Astrocyte (in vitro differentiated cells and primary cell): Measurements from ENCODE around the gene LRP1B. TPM values are rescaled to one million over a fixed set of nuclear protein-coding genes. Genes with fewer than 3 reads are reported as not detected.

Experiments used
- DNase-seq: peaks from one replicate; pipeline ENCODE4 v3.0.0-alpha.2; 2010; ENCODE audit warnings: low read depth
- FAIRE-seq: peaks from 2 replicates; lab custom pipeline; 2011; peaks lifted over from hg19 to GRCh38; lab: Jason Lieb, UNC
- H2AFZ ChIP-seq: 2 replicates; pipeline ENCODE4 v1.6.0; 2012; ENCODE audit warnings: low read depth, low read length, inconsistent platforms
- H3K27ac ChIP-seq: 2 replicates; pipeline ENCODE4 v1.5.1; 2011; ENCODE audit warnings: low read depth, low read length, inconsistent platforms
- H3K27me3 ChIP-seq: 2 replicates; pipeline ENCODE4 v1.6.0; 2011; ENCODE audit warnings: low read length, inconsistent platforms; ENCODE audit not compliant: insufficient read depth
- H3K36me3 ChIP-seq: 2 replicates; pipeline ENCODE4 v1.5.1; 2011; ENCODE audit warnings: low read length, inconsistent platforms; ENCODE audit not compliant: insufficient read depth
- H3K4me1 ChIP-seq: 2 replicates; pipeline ENCODE4 v1.5.1; 2011; ENCODE audit warnings: low read length, inconsistent platforms; ENCODE audit not compliant: insufficient read depth
- H3K4me2 ChIP-seq: 2 replicates; pipeline ENCODE4 v1.6.0; 2012; ENCODE audit warnings: low read length, inconsistent platforms
- H3K4me3 ChIP-seq: 2 replicates; pipeline ENCODE4 v1.5.1; 2011; ENCODE audit warnings: low read depth, mild to moderate bottlenecking, low read length, inconsistent platforms; ENCODE audit not compliant: insufficient read depth
- H3K79me2 ChIP-seq: 2 replicates; pipeline ENCODE4 v1.6.0; 2012; ENCODE audit warnings: mild to moderate bottlenecking, low read length, inconsistent platforms; ENCODE audit not compliant: insufficient read depth
- H3K9ac ChIP-seq: 2 replicates; pipeline ENCODE4 v1.6.0; 2012; ENCODE audit warnings: mild to moderate bottlenecking, low read length, inconsistent platforms
- H3K9me3 ChIP-seq: 2 replicates; pipeline ENCODE4 v1.5.1; 2012; ENCODE audit warnings: low read depth, mild to moderate bottlenecking, low read length, inconsistent platforms; ENCODE audit not compliant: insufficient read depth
- H4K20me1 ChIP-seq: 2 replicates; pipeline ENCODE4 v1.6.0; 2012; ENCODE audit warnings: low read length, inconsistent platforms; ENCODE audit not compliant: insufficient read depth
- H3K27ac Mint-ChIP-seq: one replicate; pipeline ENCODE4 v1.8.0; 2021; ENCODE audit warnings: mild to moderate bottlenecking, mixed read lengths; ENCODE audit not compliant: unreplicated experiment
- H3K27me3 Mint-ChIP-seq: one replicate; pipeline ENCODE4 v1.8.0; 2021; ENCODE audit warnings: low read depth, mixed read lengths; ENCODE audit not compliant: unreplicated experiment
- H3K36me3 Mint-ChIP-seq: one replicate; pipeline ENCODE4 v1.8.0; 2021; ENCODE audit warnings: low read depth, mixed read lengths; ENCODE audit not compliant: unreplicated experiment
- H3K4me1 Mint-ChIP-seq: one replicate; pipeline ENCODE4 v1.8.0; 2021; ENCODE audit warnings: low read depth, mixed read lengths; ENCODE audit not compliant: unreplicated experiment
- H3K4me3 Mint-ChIP-seq: one replicate; pipeline ENCODE4 v1.8.0; 2021; ENCODE audit warnings: mild to moderate bottlenecking, moderate library complexity, mixed read lengths; ENCODE audit not compliant: unreplicated experiment
- H3K9me3 Mint-ChIP-seq: one replicate; pipeline ENCODE4 v1.8.0; 2021; ENCODE audit warnings: mild to moderate bottlenecking, mixed read lengths; ENCODE audit not compliant: unreplicated experiment
- CTCF ChIP-seq: IDR thresholded peaks from 2 replicates; pipeline ENCODE4 v1.5.1; 2011; ENCODE audit warnings: low read depth, mild to moderate bottlenecking, inconsistent platforms, low read length, moderate library complexity; ENCODE audit not compliant: insufficient read depth
- EZH2 ChIP-seq: IDR thresholded peaks from 2 replicates; pipeline ENCODE4 v1.6.1; 2012; ENCODE audit warnings: mild to moderate bottlenecking, low read length, inconsistent platforms; ENCODE audit not compliant: insufficient read depth
- total RNA-seq: library from RNA; stranded (reverse); gene quantifications from 2 replicates; pipeline ENCODE4 v1.2.1, GENCODE V29; 2021

The LRP1B gene
- total RNA-seq, 1 donor from 2014 or later = 1.5 TPM

- no peak for TF ChIP-seq CTCF
- TF ChIP-seq EZH2 = no peak
- Mint-ChIP-seq H3K27ac (no peak overlapping the region), H3K4me1 (no peaks in the 10 kb centered on the region), H3K36me3 (no peaks in the 10 kb centered on the region), H3K9me3 (no peaks in the 10 kb centered on the region), H3K27me3 (no peaks in the 10 kb centered on the region), H3K4me3 (no peak overlapping the region)
- no peak for DNase-seq
- H4K20me1 ChIP-seq = no peaks in the 10 kb centered on the region
- no peak overlapping the region for H3K9ac ChIP-seq
- H2AFZ ChIP-seq = no peak overlapping the region
- no peak overlapping the region for H3K27ac ChIP-seq
- no peak overlapping the region for H3K4me2 ChIP-seq
- no peaks in the 10 kb centered on the region for H3K4me1 ChIP-seq
- no peaks in the 10 kb centered on the region for H3K27me3 ChIP-seq
- H3K4me3 ChIP-seq = no peak overlapping the region
- H3K9me3 ChIP-seq = no peaks in the 10 kb centered on the region
- H3K79me2 ChIP-seq = no peaks in the 10 kb centered on the region
- no peak for FAIRE-seq
- H3K36me3 ChIP-seq = no peaks in the 10 kb centered on the region
These were observed 1944.5 kb downstream of the LRP1B start for GRCh38 chr2:140186313-140186712.

DNA sequence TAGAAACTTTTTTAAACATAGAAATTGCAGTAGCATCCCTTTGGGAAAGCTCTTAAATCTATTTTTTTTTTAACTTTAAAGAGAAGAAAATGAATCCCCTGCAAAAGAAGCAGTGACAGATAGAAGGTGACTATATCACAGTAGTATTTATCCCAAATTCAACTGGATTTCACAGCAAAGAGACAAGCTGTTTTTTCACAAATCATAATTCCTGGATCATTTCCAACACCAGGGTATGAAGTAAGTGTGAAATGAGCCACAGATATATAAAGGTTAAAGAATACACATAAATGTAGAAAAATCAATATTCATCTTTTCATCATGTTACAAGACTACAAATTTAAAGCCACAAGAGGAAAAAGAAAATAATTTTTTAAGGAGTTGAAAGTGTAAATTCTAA lies 1945.7 kb downstream of the LRP1B start:
- Mint-ChIP-seq H3K4me1 (no peaks in the 10 kb centered on the region), H3K4me3 (no peak overlapping the region), H3K9me3 (no peaks in the 10 kb centered on the region), H3K27me3 (no peaks in the 10 kb centered on the region), H3K36me3 (no peaks in the 10 kb centered on the region), H3K27ac (no peak overlapping the region)
- no peak overlapping the region for H3K9ac ChIP-seq
- H3K9me3 ChIP-seq = no peaks in the 10 kb centered on the region
- H3K4me3 ChIP-seq = no peak overlapping the region
- no peaks in the 10 kb centered on the region for H3K4me1 ChIP-seq
- H4K20me1 ChIP-seq = no peaks in the 10 kb centered on the region
- no peaks in the 10 kb centered on the region for H3K36me3 ChIP-seq
- DNase-seq (no peak), FAIRE-seq (no peak)
- H3K79me2 ChIP-seq = no peaks in the 10 kb centered on the region
- TF ChIP-seq CTCF = no peak
- no peak for TF ChIP-seq EZH2
- no peak overlapping the region for H2AFZ ChIP-seq
- H3K27me3 ChIP-seq = no peaks in the 10 kb centered on the region
- no peak overlapping the region for H3K27ac ChIP-seq
- H3K4me2 ChIP-seq = no peak overlapping the region

DNA sequence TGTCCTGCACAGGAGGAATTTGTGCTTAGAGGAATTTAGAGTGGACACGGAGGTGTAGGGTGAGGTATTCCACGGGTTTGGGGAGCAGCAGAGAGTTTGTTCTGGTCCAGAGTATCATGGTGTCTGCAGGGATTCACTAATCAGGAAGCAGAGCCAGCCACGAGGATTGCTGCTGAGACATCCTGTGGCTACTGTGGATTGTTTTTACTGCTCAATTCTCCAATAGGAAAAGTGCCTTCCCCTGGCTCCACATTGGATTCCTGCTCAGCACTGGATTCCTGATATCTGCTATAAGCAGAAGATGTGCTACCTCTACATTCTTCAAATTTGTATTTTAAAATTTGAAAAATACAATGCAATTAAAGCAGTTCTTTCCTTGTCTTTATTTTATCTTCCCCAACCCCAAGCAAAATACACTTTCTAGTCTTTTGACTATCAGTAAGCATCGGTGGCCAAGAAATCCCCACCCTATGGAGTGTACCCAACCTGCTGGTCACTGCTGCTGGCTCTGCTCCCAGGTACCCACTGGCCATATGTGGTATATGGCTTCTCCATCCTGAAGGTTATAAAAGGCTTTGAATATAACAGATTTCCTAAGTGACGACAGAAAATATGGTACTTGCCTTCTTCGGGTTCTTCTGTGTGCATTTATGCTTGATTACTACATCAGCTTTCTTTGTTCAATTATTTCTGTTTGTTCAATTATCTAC lies 1947.6 kb downstream of the LRP1B start:
- H3K79me2 ChIP-seq = no peaks in the 10 kb centered on the region
- Mint-ChIP-seq H3K36me3 (no peaks in the 10 kb centered on the region), H3K27me3 (no peaks in the 10 kb centered on the region), H3K4me3 (no peak overlapping the region), H3K4me1 (no peaks in the 10 kb centered on the region), H3K27ac (no peak overlapping the region), H3K9me3 (no peaks in the 10 kb centered on the region)
- no peak overlapping the region for H3K9ac ChIP-seq
- TF ChIP-seq EZH2 (no peak), CTCF (no peak)
- no peaks in the 10 kb centered on the region for H3K9me3 ChIP-seq
- H2AFZ ChIP-seq = no peak overlapping the region
- FAIRE-seq (no peak), DNase-seq (no peak)
- H3K4me1 ChIP-seq = no peaks in the 10 kb centered on the region
- no peak overlapping the region for H3K4me2 ChIP-seq
- H3K4me3 ChIP-seq = no peak overlapping the region
- no peaks in the 10 kb centered on the region for H3K36me3 ChIP-seq
- H3K27me3 ChIP-seq = no peaks in the 10 kb centered on the region
- H4K20me1 ChIP-seq = no peaks in the 10 kb centered on the region
- no peak overlapping the region for H3K27ac ChIP-seq
